ENCODE data around the gene SPAG16.
"Not testable (repeated sequence)": the region's sequence is repeated elsewhere in the genome, so short reads cannot be mapped to it uniquely, and the experiment has no call there.

SPAG16 gene

DNA sequence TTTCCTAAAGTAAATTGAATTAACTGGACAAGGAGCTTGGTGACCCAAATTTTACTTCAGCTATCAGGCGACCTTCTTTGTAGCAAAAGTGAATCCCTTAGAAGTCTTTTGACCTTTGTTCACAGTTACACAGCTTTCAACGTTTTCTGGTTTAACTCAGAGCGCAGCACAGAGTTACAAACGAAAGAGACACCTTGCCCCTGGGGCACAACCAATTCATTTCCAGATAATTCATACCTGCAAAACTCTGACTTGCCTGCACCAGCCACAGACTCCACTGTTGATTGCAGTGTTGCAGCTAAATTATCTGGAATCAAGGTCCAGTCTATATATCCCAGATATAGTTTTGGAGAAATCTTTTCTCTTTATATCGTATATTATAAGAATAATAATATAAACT is 768.0 kb downstream of the SPAG16 start:
- no peak for ATAC-seq
- TF ChIP-seq BACH2 (CRISPR knock-in tag; IDR thresholded peaks at IDR 0.05; ENCODE audit: borderline replicate concordance), result no peak
- TF ChIP-seq TOX (CRISPR knock-in tag; IDR thresholded peaks at IDR 0.05; ENCODE audit: borderline replicate concordance), result no peak
- TF ChIP-seq, protein P1, sequence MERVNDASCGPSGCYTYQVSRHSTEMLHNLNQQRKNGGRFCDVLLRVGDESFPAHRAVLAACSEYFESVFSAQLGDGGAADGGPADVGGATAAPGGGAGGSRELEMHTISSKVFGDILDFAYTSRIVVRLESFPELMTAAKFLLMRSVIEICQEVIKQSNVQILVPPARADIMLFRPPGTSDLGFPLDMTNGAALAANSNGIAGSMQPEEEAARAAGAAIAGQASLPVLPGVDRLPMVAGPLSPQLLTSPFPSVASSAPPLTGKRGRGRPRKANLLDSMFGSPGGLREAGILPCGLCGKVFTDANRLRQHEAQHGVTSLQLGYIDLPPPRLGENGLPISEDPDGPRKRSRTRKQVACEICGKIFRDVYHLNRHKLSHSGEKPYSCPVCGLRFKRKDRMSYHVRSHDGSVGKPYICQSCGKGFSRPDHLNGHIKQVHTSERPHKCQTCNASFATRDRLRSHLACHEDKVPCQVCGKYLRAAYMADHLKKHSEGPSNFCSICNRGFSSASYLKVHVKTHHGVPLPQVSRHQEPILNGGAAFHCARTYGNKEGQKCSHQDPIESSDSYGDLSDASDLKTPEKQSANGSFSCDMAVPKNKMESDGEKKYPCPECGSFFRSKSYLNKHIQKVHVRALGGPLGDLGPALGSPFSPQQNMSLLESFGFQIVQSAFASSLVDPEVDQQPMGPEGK (CRISPR knock-in tag; IDR thresholded peaks at IDR 0.05; ENCODE audit: borderline replicate concordance), result no peak
- TF ChIP-seq OSR1 (CRISPR knock-in tag; IDR thresholded peaks at IDR 0.05), result no peak
- TF ChIP-seq SNAI2 (CRISPR knock-in tag; IDR thresholded peaks at IDR 0.05), result no peak
- no peak for TF ChIP-seq PPARA (CRISPR knock-in tag; IDR thresholded peaks at IDR 0.05; ENCODE audit: borderline replicate concordance)
- no peak for TF ChIP-seq ZNF8 (CRISPR knock-in tag; IDR thresholded peaks at IDR 0.05)
- TF ChIP-seq ZFP3 (CRISPR knock-in tag; IDR thresholded peaks at IDR 0.05), result no peak
- TF ChIP-seq ARNTL (CRISPR knock-in tag; IDR thresholded peaks at IDR 0.05; ENCODE audit: borderline replicate concordance, low read depth), result no peak
- no peak for TF ChIP-seq TCF4 (CRISPR knock-in tag; IDR thresholded peaks at IDR 0.05; ENCODE audit: borderline replicate concordance)
- no peak for TF ChIP-seq ZC3H10 (CRISPR knock-in tag; IDR thresholded peaks at IDR 0.05)
- TF ChIP-seq RARB (CRISPR knock-in tag; IDR thresholded peaks at IDR 0.05), result no peak
- no peak for TF ChIP-seq ZNF565 (CRISPR knock-in tag; conservative IDR thresholded peaks at IDR 0.05; ENCODE audit: low read depth)
- TF ChIP-seq, protein P2, sequence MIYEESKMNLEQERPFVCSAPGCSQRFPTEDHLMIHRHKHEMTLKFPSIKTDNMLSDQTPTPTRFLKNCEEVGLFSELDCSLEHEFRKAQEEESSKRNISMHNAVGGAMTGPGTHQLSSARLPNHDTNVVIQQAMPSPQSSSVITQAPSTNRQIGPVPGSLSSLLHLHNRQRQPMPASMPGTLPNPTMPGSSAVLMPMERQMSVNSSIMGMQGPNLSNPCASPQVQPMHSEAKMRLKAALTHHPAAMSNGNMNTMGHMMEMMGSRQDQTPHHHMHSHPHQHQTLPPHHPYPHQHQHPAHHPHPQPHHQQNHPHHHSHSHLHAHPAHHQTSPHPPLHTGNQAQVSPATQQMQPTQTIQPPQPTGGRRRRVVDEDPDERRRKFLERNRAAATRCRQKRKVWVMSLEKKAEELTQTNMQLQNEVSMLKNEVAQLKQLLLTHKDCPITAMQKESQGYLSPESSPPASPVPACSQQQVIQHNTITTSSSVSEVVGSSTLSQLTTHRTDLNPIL (CRISPR knock-in tag; IDR thresholded peaks at IDR 0.05; ENCODE audit: low read depth), result no peak
- no peak for TF ChIP-seq ZFP30 (CRISPR knock-in tag; IDR thresholded peaks at IDR 0.05)
- no peak for TF ChIP-seq CSDC2 (CRISPR knock-in tag; IDR thresholded peaks at IDR 0.05)
- TF ChIP-seq, protein P3, sequence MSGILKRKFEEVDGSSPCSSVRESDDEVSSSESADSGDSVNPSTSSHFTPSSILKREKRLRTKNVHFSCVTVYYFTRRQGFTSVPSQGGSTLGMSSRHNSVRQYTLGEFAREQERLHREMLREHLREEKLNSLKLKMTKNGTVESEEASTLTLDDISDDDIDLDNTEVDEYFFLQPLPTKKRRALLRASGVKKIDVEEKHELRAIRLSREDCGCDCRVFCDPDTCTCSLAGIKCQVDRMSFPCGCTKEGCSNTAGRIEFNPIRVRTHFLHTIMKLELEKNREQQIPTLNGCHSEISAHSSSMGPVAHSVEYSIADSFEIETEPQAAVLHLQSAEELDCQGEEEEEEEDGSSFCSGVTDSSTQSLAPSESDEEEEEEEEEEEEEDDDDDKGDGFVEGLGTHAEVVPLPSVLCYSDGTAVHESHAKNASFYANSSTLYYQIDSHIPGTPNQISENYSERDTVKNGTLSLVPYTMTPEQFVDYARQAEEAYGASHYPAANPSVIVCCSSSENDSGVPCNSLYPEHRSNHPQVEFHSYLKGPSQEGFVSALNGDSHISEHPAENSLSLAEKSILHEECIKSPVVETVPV (CRISPR knock-in tag; IDR thresholded peaks at IDR 0.05), result no peak
- no peak for TF ChIP-seq ZNF70 (CRISPR knock-in tag; IDR thresholded peaks at IDR 0.05)
- TF ChIP-seq, protein P4, sequence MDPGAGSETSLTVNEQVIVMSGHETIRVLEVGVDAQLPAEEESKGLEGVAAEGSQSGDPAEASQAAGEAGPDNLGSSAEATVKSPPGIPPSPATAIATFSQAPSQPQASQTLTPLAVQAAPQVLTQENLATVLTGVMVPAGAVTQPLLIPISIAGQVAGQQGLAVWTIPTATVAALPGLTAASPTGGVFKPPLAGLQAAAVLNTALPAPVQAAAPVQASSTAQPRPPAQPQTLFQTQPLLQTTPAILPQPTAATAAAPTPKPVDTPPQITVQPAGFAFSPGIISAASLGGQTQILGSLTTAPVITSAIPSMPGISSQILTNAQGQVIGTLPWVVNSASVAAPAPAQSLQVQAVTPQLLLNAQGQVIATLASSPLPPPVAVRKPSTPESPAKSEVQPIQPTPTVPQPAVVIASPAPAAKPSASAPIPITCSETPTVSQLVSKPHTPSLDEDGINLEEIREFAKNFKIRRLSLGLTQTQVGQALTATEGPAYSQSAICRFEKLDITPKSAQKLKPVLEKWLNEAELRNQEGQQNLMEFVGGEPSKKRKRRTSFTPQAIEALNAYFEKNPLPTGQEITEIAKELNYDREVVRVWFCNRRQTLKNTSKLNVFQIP (CRISPR knock-in tag; IDR thresholded peaks at IDR 0.05; ENCODE audit: borderline replicate concordance, low read depth), result no peak
- no peak for TF ChIP-seq GLIS3 (CRISPR knock-in tag; IDR thresholded peaks at IDR 0.05)

DNA sequence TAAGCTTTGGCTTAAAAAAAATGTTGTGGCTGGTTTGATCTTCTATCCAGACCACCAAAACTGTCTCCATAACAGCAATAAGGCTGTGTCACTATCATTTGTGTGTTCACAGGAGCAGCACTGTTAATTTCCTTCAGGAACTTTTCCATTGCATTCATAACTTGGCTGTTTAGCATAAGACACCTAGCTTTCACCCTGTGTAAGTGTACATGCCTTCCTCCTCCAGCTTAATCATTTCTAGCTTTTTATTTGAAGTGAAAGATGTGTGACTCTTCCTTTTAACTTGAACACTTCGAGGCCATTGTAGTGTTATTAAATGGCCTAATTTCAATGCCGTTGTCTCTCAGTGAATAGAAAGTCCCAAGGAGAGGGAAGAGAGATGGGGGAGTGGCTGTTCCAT is 773.7 kb downstream of the SPAG16 start:
- TF ChIP-seq BACH2 (CRISPR knock-in tag; IDR thresholded peaks at IDR 0.05; ENCODE audit: borderline replicate concordance) (no peak), ZNF70 (CRISPR knock-in tag; IDR thresholded peaks at IDR 0.05) (no peak), TOX (CRISPR knock-in tag; IDR thresholded peaks at IDR 0.05; ENCODE audit: borderline replicate concordance) (no peak), ZC3H10 (CRISPR knock-in tag; IDR thresholded peaks at IDR 0.05) (no peak), SNAI2 (CRISPR knock-in tag; IDR thresholded peaks at IDR 0.05) (no peak), ESRRG (CRISPR knock-in tag; IDR thresholded peaks at IDR 0.05) (no peak), PPARA (CRISPR knock-in tag; IDR thresholded peaks at IDR 0.05; ENCODE audit: borderline replicate concordance) (no peak), RARB (CRISPR knock-in tag; IDR thresholded peaks at IDR 0.05) (no peak), ZFP30 (CRISPR knock-in tag; IDR thresholded peaks at IDR 0.05) (no peak)
- TF ChIP-seq, protein P1 (CRISPR knock-in tag; IDR thresholded peaks at IDR 0.05; ENCODE audit: borderline replicate concordance), result no peak
- TF ChIP-seq, protein P5, sequence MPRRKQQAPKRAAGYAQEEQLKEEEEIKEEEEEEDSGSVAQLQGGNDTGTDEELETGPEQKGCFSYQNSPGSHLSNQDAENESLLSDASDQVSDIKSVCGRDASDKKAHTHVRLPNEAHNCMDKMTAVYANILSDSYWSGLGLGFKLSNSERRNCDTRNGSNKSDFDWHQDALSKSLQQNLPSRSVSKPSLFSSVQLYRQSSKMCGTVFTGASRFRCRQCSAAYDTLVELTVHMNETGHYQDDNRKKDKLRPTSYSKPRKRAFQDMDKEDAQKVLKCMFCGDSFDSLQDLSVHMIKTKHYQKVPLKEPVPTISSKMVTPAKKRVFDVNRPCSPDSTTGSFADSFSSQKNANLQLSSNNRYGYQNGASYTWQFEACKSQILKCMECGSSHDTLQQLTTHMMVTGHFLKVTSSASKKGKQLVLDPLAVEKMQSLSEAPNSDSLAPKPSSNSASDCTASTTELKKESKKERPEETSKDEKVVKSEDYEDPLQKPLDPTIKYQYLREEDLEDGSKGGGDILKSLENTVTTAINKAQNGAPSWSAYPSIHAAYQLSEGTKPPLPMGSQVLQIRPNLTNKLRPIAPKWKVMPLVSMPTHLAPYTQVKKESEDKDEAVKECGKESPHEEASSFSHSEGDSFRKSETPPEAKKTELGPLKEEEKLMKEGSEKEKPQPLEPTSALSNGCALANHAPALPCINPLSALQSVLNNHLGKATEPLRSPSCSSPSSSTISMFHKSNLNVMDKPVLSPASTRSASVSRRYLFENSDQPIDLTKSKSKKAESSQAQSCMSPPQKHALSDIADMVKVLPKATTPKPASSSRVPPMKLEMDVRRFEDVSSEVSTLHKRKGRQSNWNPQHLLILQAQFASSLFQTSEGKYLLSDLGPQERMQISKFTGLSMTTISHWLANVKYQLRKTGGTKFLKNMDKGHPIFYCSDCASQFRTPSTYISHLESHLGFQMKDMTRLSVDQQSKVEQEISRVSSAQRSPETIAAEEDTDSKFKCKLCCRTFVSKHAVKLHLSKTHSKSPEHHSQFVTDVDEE (CRISPR knock-in tag; IDR thresholded peaks at IDR 0.05), result no peak
- TF ChIP-seq, protein P4 (CRISPR knock-in tag; IDR thresholded peaks at IDR 0.05; ENCODE audit: borderline replicate concordance, low read depth), result no peak
- TF ChIP-seq, protein P2 (CRISPR knock-in tag; IDR thresholded peaks at IDR 0.05; ENCODE audit: low read depth), result no peak
- no peak for ATAC-seq

DNA sequence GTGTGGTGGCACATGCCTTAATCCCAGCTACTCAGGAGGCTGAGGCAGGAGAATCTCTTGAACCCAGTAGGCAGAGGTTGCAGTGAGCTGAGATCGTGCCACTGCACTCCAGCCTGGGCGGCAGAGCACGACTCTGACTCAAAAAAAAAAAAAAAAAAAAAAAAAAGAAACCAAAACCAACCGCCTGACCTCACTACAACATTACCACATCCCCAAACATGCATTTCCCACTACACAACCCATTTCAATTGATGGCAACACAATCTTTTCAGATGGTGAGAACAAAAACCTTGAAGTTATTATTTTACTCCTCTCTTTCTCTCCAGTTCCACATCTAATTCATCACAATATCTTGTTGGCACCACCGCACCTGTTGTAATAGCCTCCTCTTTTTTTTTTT is 778.0 kb downstream of the SPAG16 start:
- not testable (repeated sequence) for ATAC-seq
